K562 (cell line): ENCODE measurements around the gene TIGD7. TPM values are rescaled to one million over a fixed set of nuclear protein-coding genes. Genes with fewer than 3 reads are reported as not detected.

Source experiments
- BRCA1 ChIP-seq, 2 experiments: fragments of 450-650 bp in 1 of 2; sonication (generic) in 1 of 2; formaldehyde crosslinking in 1 of 2; IDR thresholded peaks; 2 replicates each; pipeline versions ENCODE4 v1.5.0 to v1.6.1; 2017 to 2020; ENCODE audit warnings: mild to moderate bottlenecking in 1 of 2, missing genetic modification reagents in 1 of 2
- CREBBP ChIP-seq: IDR thresholded peaks from one replicate; pipeline ENCODE4 v1.6.1; 2012; ENCODE audit warnings: low read depth, mild to moderate bottlenecking, control low read depth, inconsistent platforms, low read length
- HES1 ChIP-seq: fragments of 450-650 bp; IDR thresholded peaks from 2 replicates; pipeline ENCODE4 v1.6.1; 2016; ENCODE audit warnings: low read depth, mild to moderate bottlenecking, moderate library complexity
- HNRNPH1 ChIP-seq: fragments of 200-400 bp; formaldehyde crosslinking; optimal IDR thresholded peaks from 2 replicates; pipeline ENCODE3; 2017; ENCODE audit warnings: low read depth, mild to moderate bottlenecking, low read length, moderate library complexity
- IRF2 ChIP-seq: sonication (generic); formaldehyde crosslinking; IDR thresholded peaks from 2 replicates; pipeline ENCODE4 v1.8.1; 2022; ENCODE audit warnings: mild to moderate bottlenecking, missing genetic modification reagents
- KHSRP ChIP-seq: fragments of 450-650 bp; IDR thresholded peaks from 2 replicates; pipeline ENCODE4 v1.6.1; 2017
- PTTG1 ChIP-seq: fragments of 450-650 bp; IDR thresholded peaks from 2 replicates; pipeline ENCODE4 v1.6.1; 2016; ENCODE audit warnings: low read depth, mild to moderate bottlenecking, missing genetic modification characterization, missing compliant biosample characterization
- REST ChIP-seq, 2 experiments: fragments of 450-650 bp; formaldehyde crosslinking in 1 of 2; IDR thresholded peaks; 2 replicates each; pipeline versions ENCODE4 v1.4.0 to v1.6.1; 2014 to 2020; ENCODE audit warnings: mild to moderate bottlenecking in 2 of 2, borderline replicate concordance in 1 of 2, low read depth in 1 of 2
- RFX1 ChIP-seq: fragments of 450-650 bp; IDR thresholded peaks from 2 replicates; pipeline ENCODE4 v1.6.1; 2016; ENCODE audit warnings: mild to moderate bottlenecking, moderate library complexity
- STAG1 ChIP-seq: sonication (generic); formaldehyde crosslinking; IDR thresholded peaks from 2 replicates; pipeline ENCODE4 v1.5.0; 2020; ENCODE audit warnings: missing genetic modification reagents, borderline replicate concordance
- TBP ChIP-seq: optimal IDR thresholded peaks from 2 replicates; pipeline ENCODE3; 2011; ENCODE audit warnings: low read depth, low read length, improper control_type of control experiment
- TOE1 ChIP-seq, 2 experiments: fragments of 450-650 bp in 1 of 2; sonication (generic) in 1 of 2; formaldehyde crosslinking in 1 of 2; IDR thresholded peaks; 2 replicates each; pipeline versions ENCODE4 v1.7.1 to v1.8.0; 2016 to 2022; ENCODE audit warnings: borderline replicate concordance in 2 of 2, mild to moderate bottlenecking in 2 of 2, antibody characterized with exemption in 1 of 2, inconsistent platforms in 1 of 2, low read depth in 1 of 2, missing genetic modification reagents in 1 of 2, moderate library complexity in 1 of 2
- TSC22D4 ChIP-seq: fragments of 450-650 bp; IDR thresholded peaks from 2 replicates; pipeline ENCODE4 v1.6.1; 2016; ENCODE audit warnings: missing genetic modification characterization, missing biosample characterization, control low read depth
- ZKSCAN1 ChIP-seq: fragments of 150-350 bp; IDR thresholded peaks from 2 replicates; pipeline ENCODE4 v1.6.1; 2016; ENCODE audit warnings: low read depth, low read length
- ZNF146 ChIP-seq: IDR thresholded peaks from one replicate; pipeline ENCODE4 v1.6.1; 2018; ENCODE audit warnings: missing compliant biosample characterization; ENCODE audit not compliant: unreplicated experiment
- ZNF184 ChIP-seq: sonication (generic); formaldehyde crosslinking; IDR thresholded peaks from 2 replicates; pipeline ENCODE4 v1.5.0; 2020; ENCODE audit warnings: missing genetic modification reagents
- ZNF23 ChIP-seq: fragments of 250-450 bp; sonication (Bioruptor Pico); IDR thresholded peaks from 2 replicates; pipeline ENCODE4 v1.4.0; 2020; ENCODE audit warnings: mild to moderate bottlenecking
- polyA plus RNA-seq, 8 experiments: library from polyadenylated mRNA; depleted of rRNA in 4 of 8; stranded (reverse) in 5 of 8; unstranded in 3 of 8; fragments of >200 nt; fragmentation: Nextera tagmentation in 2 of 8; fragmentation: Illumina TruSeq in 1 of 8; extraction: Ambion mirVana in 2 of 8; extraction: Trizol in 1 of 8; gene quantifications; 2 replicates each; pipeline versions ENCODE4 v1.2.1 to v1.2.3, GENCODE V29; 2011 to 2014; ENCODE audit warnings: inconsistent platforms in 1 of 8, missing spikeins in 1 of 8
- total RNA-seq, 7 experiments: library from RNA; depleted of rRNA in 6 of 7; stranded (reverse); fragments of >200 nt in 6 of 7; fragmentation: Illumina TruSeq in 2 of 7; extraction: Trizol in 2 of 7; gene quantifications; 2 replicates each; pipeline versions ENCODE4 v1.2.1 to v1.2.3, GENCODE V29; 2011 to 2021; ENCODE audit warnings: low replicate concordance in 1 of 7

Gene TIGD7
- total and polyA plus RNA-seq, 9 of the 15 experiments (the other 6 are each of a cell fraction or from before 2014, with no cell fraction given) = 0.84 to 10.7 (median 6.7) TPM

GRCh38 chr16:3305109-3306068 lies at the start of gene TIGD7, which contains the start of gene ZNF75A (continued):
- no peak for TF ChIP-seq HES1
- TF ChIP-seq BRCA1 (IDR thresholded peaks at IDR 0.05) = no peak
- TF ChIP-seq BRCA1 (CRISPR knock-in tag; IDR thresholded peaks at IDR 0.05) = 0 out of 2 replicates have a peak, but pooled peaks have one; percentile 34
- TF ChIP-seq REST (IDR thresholded peaks at IDR 0.05; ENCODE audit: borderline replicate concordance) = peak; percentile 28; the same call in 1 of the 2 replicates
- no peak for TF ChIP-seq REST (CRISPR knock-in tag; IDR thresholded peaks at IDR 0.05; ENCODE audit: low read depth)
- no peak; the same call in 1 of the 2 replicates for TF ChIP-seq STAG1
- no peak; the same call in 1 of the 2 replicates for TF ChIP-seq ZKSCAN1
- TF ChIP-seq TOE1 (IDR thresholded peaks at IDR 0.05; ENCODE audit: borderline replicate concordance) = 0 out of 2 replicates have a peak, but pooled peaks have one; percentile 46
- TF ChIP-seq TOE1 (CRISPR knock-in tag; IDR thresholded peaks at IDR 0.05; ENCODE audit: borderline replicate concordance, low read depth) = 0 out of 2 replicates have a peak, but pooled peaks have one; percentile 29
- no peak for TF ChIP-seq KHSRP
- no peak for TF ChIP-seq ZNF184 (CRISPR knock-in tag)
- no peak for TF ChIP-seq ZNF23
- TF ChIP-seq PTTG1 = no peak
- no peak for TF ChIP-seq RFX1
- TF ChIP-seq IRF2 (CRISPR knock-in tag) = no peak
- TF ChIP-seq TBP = peak; percentile 76
- no peak for TF ChIP-seq CREBBP
- TF ChIP-seq TSC22D4 = no peak
- no peak for TF ChIP-seq ZNF146 (CRISPR knock-in tag)
- no peak for TF ChIP-seq HNRNPH1
